Liver (tissue), 9 donors: Measurements from ENCODE around the gene MAOB. TPM values are rescaled to one million over a fixed set of nuclear protein-coding genes. Genes with fewer than 3 reads are reported as not detected.
A peak's percentile ranks its signal among the peaks of the same experiment; 100 is the strongest.
"Not testable (repeated sequence)": the region's sequence is repeated elsewhere in the genome, so short reads cannot be mapped to it uniquely, and the experiment has no call there.

ENCODE experiments used
- DNase-seq: peaks from one replicate; pipeline ENCODE4 v3.0.0-alpha.2; 2017; ENCODE audit warnings: low spot score
- H3K27ac ChIP-seq, 2 donors: one replicate each; pipeline ENCODE4 v1.7.0; 2013; ENCODE audit warnings: inconsistent platforms in 2 of 2, low read length in 2 of 2, control low read depth in 1 of 2, low read depth in 1 of 2, mild to moderate bottlenecking in 1 of 2
- H3K27me3 ChIP-seq, 4 donors: one replicate each; pipeline versions ENCODE4 v1.6.1 to v1.7.0; 2013; ENCODE audit warnings: low read length in 3 of 4, inconsistent platforms in 1 of 4, mild to moderate bottlenecking in 1 of 4, moderate library complexity in 1 of 4; ENCODE audit not compliant: control insufficient read depth in 4 of 4, insufficient read depth in 4 of 4
- H3K36me3 ChIP-seq, 4 donors: one replicate each; pipeline versions ENCODE4 v1.6.1 to v1.7.0; 2013; ENCODE audit warnings: low read length in 3 of 4, mild to moderate bottlenecking in 3 of 4, low read depth in 1 of 4, moderate library complexity in 1 of 4; ENCODE audit not compliant: control insufficient read depth in 4 of 4, insufficient read depth in 3 of 4
- H3K4me1 ChIP-seq, 4 donors: one replicate each; pipeline versions ENCODE4 v1.6.1 to v1.7.0; 2013; ENCODE audit warnings: low read length in 3 of 4, mild to moderate bottlenecking in 3 of 4, moderate library complexity in 1 of 4; ENCODE audit not compliant: control insufficient read depth in 4 of 4, insufficient read depth in 4 of 4
- H3K4me3 ChIP-seq, 3 donors: one replicate each; pipeline versions ENCODE4 v1.6.1 to v1.7.0; 2013; ENCODE audit warnings: low read length in 3 of 3, control low read depth in 1 of 3, low read depth in 1 of 3, mild to moderate bottlenecking in 1 of 3
- H3K9ac ChIP-seq, 2 donors: one replicate each; pipeline ENCODE4 v1.7.0; 2013; ENCODE audit warnings: low read length in 2 of 2, mild to moderate bottlenecking in 2 of 2, moderate library complexity in 2 of 2, control low read depth in 1 of 2, low read depth in 1 of 2
- H3K9me3 ChIP-seq, 4 donors: one replicate each; pipeline versions ENCODE4 v1.6.1 to v1.7.0; 2013; ENCODE audit warnings: low read length in 3 of 4; ENCODE audit not compliant: control insufficient read depth in 4 of 4
- EGR1 ChIP-seq, 2 donors: IDR thresholded peaks; 2 replicates each; pipeline ENCODE4 v1.6.1; 2016 to 2018; ENCODE audit warnings: antibody characterized with exemption in 2 of 2, low read depth in 2 of 2
- FOXA2 ChIP-seq: IDR thresholded peaks from 2 replicates; pipeline ENCODE4 v1.6.1; 2016; ENCODE audit warnings: antibody characterized with exemption
- GABPA ChIP-seq, 2 donors: IDR thresholded peaks in 1 of 2; conservative IDR thresholded peaks in 1 of 2; 2 replicates each; pipeline ENCODE4 v1.6.1; 2016; ENCODE audit warnings: antibody characterized with exemption in 2 of 2, mild to moderate bottlenecking in 1 of 2, moderate library complexity in 1 of 2
- HNF4A ChIP-seq, 2 donors: conservative IDR thresholded peaks; 2 replicates each; pipeline ENCODE4 v1.6.1; 2016; ENCODE audit warnings: antibody characterized with exemption in 2 of 2, mild to moderate bottlenecking in 2 of 2
- HNF4G ChIP-seq: IDR thresholded peaks from 2 replicates; pipeline ENCODE4 v1.6.1; 2016; ENCODE audit warnings: antibody characterized with exemption
- JUND ChIP-seq, 2 donors: IDR thresholded peaks; 2 replicates each; pipeline ENCODE4 v1.6.1; 2016; ENCODE audit warnings: antibody characterized with exemption in 2 of 2
- NR2F2 ChIP-seq: IDR thresholded peaks from 2 replicates; pipeline ENCODE4 v1.6.1; 2016; ENCODE audit warnings: antibody characterized with exemption
- RAD21 ChIP-seq, 2 donors: IDR thresholded peaks; 2 replicates each; pipeline ENCODE4 v1.6.1; 2016; ENCODE audit warnings: antibody characterized with exemption in 2 of 2, mild to moderate bottlenecking in 2 of 2
- RXRA ChIP-seq, 2 donors: IDR thresholded peaks; 2 replicates each; pipeline ENCODE4 v1.6.1; 2017 to 2018; ENCODE audit warnings: antibody characterized with exemption in 2 of 2, mild to moderate bottlenecking in 1 of 2
- SP1 ChIP-seq: IDR thresholded peaks from 2 replicates; pipeline ENCODE4 v1.6.1; 2018; ENCODE audit warnings: antibody characterized with exemption, mild to moderate bottlenecking
- TAF1 ChIP-seq: conservative IDR thresholded peaks from 2 replicates; pipeline ENCODE4 v1.6.1; 2016; ENCODE audit warnings: antibody characterized with exemption, mild to moderate bottlenecking
- YY1 ChIP-seq: IDR thresholded peaks from 2 replicates; pipeline ENCODE4 v1.6.1; 2016; ENCODE audit warnings: antibody characterized with exemption, mild to moderate bottlenecking
- WGBS: extraction: QIAGEN DNeasy Blood & Tissue Kit; methylation state at CpG from one replicate; pipeline ENCODE4 v1.1.7; 2013; 5-methylcytosine and 5-hydroxymethylcytosine counted together
- polyA plus RNA-seq, 2 donors: library from polyadenylated mRNA; stranded (reverse) in 1 of 2; unstranded in 1 of 2; fragments of 200-250 nt in 1 of 2; fragments of >200 nt in 1 of 2; fragmentation: Nextera tagmentation in 1 of 2; extraction: Ambion mirVana in 1 of 2; gene quantifications; one replicate each; pipeline versions ENCODE4 v1.2.1 to v1.2.3, GENCODE V29; 2013 to 2015
- total RNA-seq, 2 donors: library from RNA; depleted of rRNA; stranded (reverse); fragments of >200 nt; gene quantifications; one replicate each; pipeline ENCODE4 v1.2.3, GENCODE V29; 2014
- TF ChIP-seq, protein P1 (sequence below): IDR thresholded peaks from 2 replicates; pipeline ENCODE4 v1.6.1; 2016; ENCODE audit warnings: antibody characterized with exemption
- TF ChIP-seq, protein P2 (sequence below): IDR thresholded peaks from 2 replicates; pipeline ENCODE4 v1.6.1; 2016; ENCODE audit warnings: antibody characterized with exemption
- donor health status: healthy.
- donor health status: healthy.
- donor health status: healthy.
- donor health status: healthy.
- donor health status: healthy.

MAOB gene
- total and polyA plus RNA-seq, 4 donors, result 34.0 to 96.3 (median 72.6) TPM

DNA sequence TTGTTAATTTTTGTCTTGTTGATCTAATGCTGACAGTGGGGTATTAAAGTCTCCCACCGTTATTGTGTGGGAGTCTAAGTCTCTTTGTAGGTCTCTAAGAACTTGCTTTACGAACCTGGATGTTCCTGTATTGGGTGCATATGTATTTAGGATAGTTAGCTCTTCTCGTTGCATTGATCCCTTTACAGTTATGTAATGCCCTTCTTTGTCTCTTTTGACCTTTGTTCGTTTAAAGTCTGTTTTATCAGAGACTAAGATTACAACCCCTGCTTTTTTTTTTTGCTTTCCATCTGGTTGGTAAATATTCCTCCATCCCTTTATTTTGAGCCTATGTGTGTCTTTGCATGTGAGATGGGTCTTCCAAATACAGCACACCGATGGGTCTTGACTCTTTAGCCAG is 157.0 kb downstream of the MAOB start:
- H3K27me3 ChIP-seq, H3K4me1 ChIP-seq, H3K27ac ChIP-seq, H3K4me3 ChIP-seq, DNase-seq, H3K9me3 ChIP-seq, H3K9ac ChIP-seq, H3K36me3 ChIP-seq: not testable (repeated sequence)
- TF ChIP-seq HNF4A (conservative IDR thresholded peaks at IDR 0.05) (peak; percentile 44 to 57), RXRA (IDR thresholded peaks at IDR 0.05) (peak in 1 of 2 donors; percentile 12)
- 42% methylated on average over 5 of the region's 5 CpGs for WGBS

DNA sequence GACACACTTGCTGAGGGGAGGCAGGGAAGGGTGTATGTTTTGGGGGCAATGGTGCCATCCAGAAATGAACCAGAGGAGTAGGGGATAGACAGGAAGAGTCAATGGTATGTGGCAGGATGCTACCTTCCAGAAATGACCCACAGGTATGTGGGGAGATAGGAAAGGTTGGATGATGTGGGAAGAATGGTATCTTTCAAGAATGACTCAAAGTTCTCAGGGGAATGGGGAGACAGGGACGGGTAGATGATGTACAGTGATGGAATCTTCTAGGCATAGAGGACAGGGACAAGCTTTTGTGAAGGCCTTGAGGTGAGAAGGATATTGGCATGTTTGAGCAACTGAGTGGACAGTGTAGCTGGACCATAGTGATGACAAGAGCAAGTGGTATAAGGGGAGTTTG is 161.3 kb downstream of the MAOB start:
- DNase-seq, result no peak
- Histone ChIP-seq H3K27ac (no peak overlapping the region), H3K4me1 (peaks cover 0 to 4% (median 0%) of the 10 kb centered on the region in 4 donors), H3K9me3 (peaks cover 0 to 12% (median 3%) of the 10 kb centered on the region in 4 donors), H3K9ac (no peak overlapping the region), H3K4me3 (no peak overlapping the region), H3K36me3 (peaks cover 0 to 6% (median 2%) of the 10 kb centered on the region in 4 donors), H3K27me3 (no peaks in the 10 kb centered on the region)
- 90% methylated on average over 1 of the region's 1 CpG for WGBS
- TF ChIP-seq JUND (IDR thresholded peaks at IDR 0.05) (no peak), TAF1 (no peak), HNF4A (conservative IDR thresholded peaks at IDR 0.05) (no peak), NR2F2 (no peak), FOXA2 (no peak), EGR1 (IDR thresholded peaks at IDR 0.05; ENCODE audit: low read depth in 2 of 2) (no peak), YY1 (no peak), HNF4G (no peak)
- TF ChIP-seq, protein P1, sequence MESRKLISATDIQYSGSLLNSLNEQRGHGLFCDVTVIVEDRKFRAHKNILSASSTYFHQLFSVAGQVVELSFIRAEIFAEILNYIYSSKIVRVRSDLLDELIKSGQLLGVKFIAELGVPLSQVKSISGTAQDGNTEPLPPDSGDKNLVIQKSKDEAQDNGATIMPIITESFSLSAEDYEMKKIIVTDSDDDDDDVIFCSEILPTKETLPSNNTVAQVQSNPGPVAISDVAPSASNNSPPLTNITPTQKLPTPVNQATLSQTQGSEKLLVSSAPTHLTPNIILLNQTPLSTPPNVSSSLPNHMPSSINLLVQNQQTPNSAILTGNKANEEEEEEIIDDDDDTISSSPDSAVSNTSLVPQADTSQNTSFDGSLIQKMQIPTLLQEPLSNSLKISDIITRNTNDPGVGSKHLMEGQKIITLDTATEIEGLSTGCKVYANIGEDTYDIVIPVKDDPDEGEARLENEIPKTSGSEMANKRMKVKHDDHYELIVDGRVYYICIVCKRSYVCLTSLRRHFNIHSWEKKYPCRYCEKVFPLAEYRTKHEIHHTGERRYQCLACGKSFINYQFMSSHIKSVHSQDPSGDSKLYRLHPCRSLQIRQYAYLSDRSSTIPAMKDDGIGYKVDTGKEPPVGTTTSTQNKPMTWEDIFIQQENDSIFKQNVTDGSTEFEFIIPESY, result no peak
- TF ChIP-seq, protein P2, sequence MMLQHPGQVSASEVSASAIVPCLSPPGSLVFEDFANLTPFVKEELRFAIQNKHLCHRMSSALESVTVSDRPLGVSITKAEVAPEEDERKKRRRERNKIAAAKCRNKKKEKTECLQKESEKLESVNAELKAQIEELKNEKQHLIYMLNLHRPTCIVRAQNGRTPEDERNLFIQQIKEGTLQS, result no peak

DNA sequence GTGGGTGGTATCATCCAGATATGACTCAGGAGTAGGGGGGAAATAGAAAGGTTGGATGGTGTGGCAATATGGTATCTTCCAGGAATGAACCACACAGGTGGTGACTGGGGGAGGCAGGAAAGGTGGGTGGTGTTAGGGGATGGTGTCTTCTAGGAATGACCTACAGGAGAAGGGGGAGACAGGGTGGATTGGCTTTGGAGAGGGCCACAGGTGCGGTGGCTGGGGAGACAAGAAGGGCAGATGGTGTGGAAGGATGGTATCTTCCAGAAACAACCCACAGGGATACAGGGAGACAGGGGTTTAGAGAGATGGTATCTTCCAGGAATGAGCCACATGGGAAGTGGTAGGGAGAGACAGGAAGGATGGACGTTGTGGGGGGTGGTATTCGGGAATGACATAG is 162.2 kb downstream of the MAOB start:
- H3K9me3 ChIP-seq, result peaks cover 0 to 12% (median 3%) of the 10 kb centered on the region in 4 donors
- no peaks in the 10 kb centered on the region for H3K27me3 ChIP-seq
- no peak for DNase-seq
- H3K27ac ChIP-seq, result no peak overlapping the region
- peaks cover 0 to 3% (median 0%) of the 10 kb centered on the region in 4 donors for H3K4me1 ChIP-seq
- 85% methylated on average over 3 of the region's 3 CpGs for WGBS
- peaks cover 0 to 6% (median 3%) of the 10 kb centered on the region in 4 donors for H3K36me3 ChIP-seq
- TF ChIP-seq RXRA (IDR thresholded peaks at IDR 0.05) (no peak), HNF4A (conservative IDR thresholded peaks at IDR 0.05) (no peak), RAD21 (IDR thresholded peaks at IDR 0.05) (no peak), HNF4G (no peak), YY1 (no peak), TAF1 (no peak), JUND (IDR thresholded peaks at IDR 0.05) (no peak), GABPA (IDR thresholded peaks at IDR 0.05 in 1 of 2, conservative IDR thresholded peaks at IDR 0.05 in 1 of 2) (no peak), SP1 (no peak)
- TF ChIP-seq, protein P2, result no peak
- TF ChIP-seq, protein P1, result no peak
- H3K4me3 ChIP-seq, result no peak overlapping the region
- H3K9ac ChIP-seq, result no peak overlapping the region
